Testis (tissue), 3 donors: Measurements from ENCODE around the gene XPC. TPM values are rescaled to one million over a fixed set of nuclear protein-coding genes. Genes with fewer than 3 reads are reported as not detected.

Experiments
- DNase-seq: peaks from one replicate; pipeline ENCODE4 v3.0.0-alpha.2; 2019
- H3K27ac ChIP-seq, 2 donors: fragments of 200-600 bp; sonication (generic); one replicate each; pipeline ENCODE4 v1.5.1; 2019
- H3K27me3 ChIP-seq: fragments of 200-600 bp; sonication (generic); one replicate; pipeline ENCODE4 v1.5.1; 2019
- H3K36me3 ChIP-seq: fragments of 200-600 bp; sonication (generic); one replicate; pipeline ENCODE4 v1.5.1; 2017; ENCODE audit warnings: low read depth; ENCODE audit errors: missing control alignments
- H3K4me1 ChIP-seq: fragments of 200-600 bp; sonication (generic); one replicate; pipeline ENCODE4 v1.5.1; 2019
- H3K4me3 ChIP-seq, 2 donors: fragments of 200-600 bp; sonication (generic); one replicate each; pipeline ENCODE4 v1.5.1; 2017 to 2019
- H3K9me3 ChIP-seq: fragments of 200-600 bp; sonication (generic); one replicate; pipeline ENCODE4 v1.5.1; 2017
- CTCF ChIP-seq, 3 experiments: fragments of 450-650 bp in 2 of 3; fragments of 200-600 bp in 1 of 3; sonication (generic) in 1 of 3; IDR thresholded peaks; one replicate each; pipeline ENCODE4 v1.5.1; 2016 to 2019; ENCODE audit warnings: antibody characterized with exemption in 3 of 3, mild to moderate bottlenecking in 2 of 3, moderate library complexity in 1 of 3
- POLR2A ChIP-seq: fragments of 450-650 bp; IDR thresholded peaks from one replicate; pipeline ENCODE4 v1.6.1; 2017; ENCODE audit warnings: antibody characterized with exemption, mild to moderate bottlenecking, moderate library complexity
- WGBS, 2 donors: methylation state at CpG; one replicate each; pipeline ENCODE4 v1.1.5; 2018; 5-methylcytosine and 5-hydroxymethylcytosine counted together
- intact Hi-C: fragments of 100-400 bp; cut with DNase I; formaldehyde crosslinking; loops from one replicate; pipeline ENCODE4 v1.15.1; 2023; ENCODE audit warnings: low total_unique reads
- polyA plus RNA-seq: library from polyadenylated mRNA; stranded (reverse); fragments of 350-450 nt; fragmentation: Illumina TruSeq; extraction: RNeasy Lipid Tissue Mini Kit (QIAGEN cat#74804); gene quantifications from one replicate; pipeline ENCODE4 v1.2.3, GENCODE V29; 2014; ENCODE audit warnings: low read depth, low replicate concordance; ENCODE audit not compliant: insufficient read depth
- total RNA-seq, 2 donors: library from RNA; depleted of rRNA; stranded (reverse); fragments of >200 nt; gene quantifications; one replicate each; pipeline ENCODE4 v1.2.3, GENCODE V29; 2016

Gene XPC
- total and polyA plus RNA-seq, 3 donors from 2014 or later = 25.1 to 54.1 (median 48.7) TPM

- Histone ChIP-seq H3K4me1 (no peaks in the 10 kb centered on the region), H3K27me3 (no peaks in the 10 kb centered on the region), H3K9me3 (no peaks in the 10 kb centered on the region), H3K4me3 (no peak overlapping the region), H3K36me3 (no peaks in the 10 kb centered on the region), H3K27ac (no peak overlapping the region)
- no peak for DNase-seq
- TF ChIP-seq CTCF (IDR thresholded peaks at IDR 0.05) (no peak), POLR2A (no peak)
- intact Hi-C loops = no loop called here
These were observed 40.0 kb upstream of the XPC start for GRCh38 chr3:14218355-14218754.

GRCh38 chr3:14216257-14217048 is 38.1 kb upstream of the XPC start:
- TF ChIP-seq CTCF (IDR thresholded peaks at IDR 0.05) (peak in 2 of 3 experiments; percentile 26 to 49), POLR2A (no peak)
- Histone ChIP-seq H3K27ac (no peak overlapping the region), H3K4me1 (no peaks in the 10 kb centered on the region)

GRCh38 chr3:14214764-14215163 is 36.4 kb upstream of the XPC start:
- no peak for TF ChIP-seq CTCF (IDR thresholded peaks at IDR 0.05)
- Histone ChIP-seq H3K27me3 (no peaks in the 10 kb centered on the region), H3K36me3 (no peaks in the 10 kb centered on the region), H3K27ac (no peak overlapping the region), H3K4me1 (no peaks in the 10 kb centered on the region), H3K9me3 (no peaks in the 10 kb centered on the region), H3K4me3 (no peak overlapping the region)
- intact Hi-C loops = no loop called here
- DNase-seq = no peak
- WGBS, 2 donors = 98 to 99% methylated on average over 4 of the region's 4 CpGs

More at GRCh38 chr3:14216257-14217048, 38.1 kb upstream of the XPC start:
- Histone ChIP-seq H3K4me3 (peak overlapping the region; percentile 12 to 31), H3K27me3 (no peaks in the 10 kb centered on the region), H3K9me3 (no peaks in the 10 kb centered on the region), H3K36me3 (no peaks in the 10 kb centered on the region)
- intact Hi-C loops = no loop called here
- WGBS, 2 donors = 59 to 64% methylated on average over 19 to 22 of the region's 22 CpGs
- peak; percentile 78 for DNase-seq

- Histone ChIP-seq H3K9me3 (no peaks in the 10 kb centered on the region), H3K27ac (no peak overlapping the region), H3K36me3 (no peaks in the 10 kb centered on the region), H3K27me3 (no peaks in the 10 kb centered on the region), H3K4me1 (no peaks in the 10 kb centered on the region), H3K4me3 (no peak overlapping the region)
- intact Hi-C loops = no loop called here
- TF ChIP-seq CTCF (IDR thresholded peaks at IDR 0.05) (no peak), POLR2A (no peak)
- WGBS, 2 donors = 82 to 90% methylated on average over 7 of the region's 7 CpGs
- no peak for DNase-seq
These were observed 34.8 kb upstream of the XPC start for GRCh38 chr3:14213066-14213774.
